ENCODE results near the gene ADAMTS17.

- TF ChIP-seq POLR2A (IDR thresholded peaks at IDR 0.05) (no peak), CTCF (IDR thresholded peaks at IDR 0.05) (no peak)
Measured at GRCh38 chr15:100291106-100291505, 50.7 kb downstream of the ADAMTS17 start.

Data from heart left ventricle (tissue), 13 donors.